SJSA1 (cell line): Measurements from ENCODE around the gene MAGI3. TPM values are rescaled to one million over a fixed set of nuclear protein-coding genes. Genes with fewer than 3 reads are reported as not detected.
"Not testable (repeated sequence)": the region's sequence is repeated elsewhere in the genome, so short reads cannot be mapped to it uniquely, and the experiment has no call there.

Source experiments
- DNase-seq, 2 experiments: peaks; one replicate each; pipeline ENCODE4 v3.0.0-alpha.2; 2015 to 2020; ENCODE audit warnings: low spot score in 2 of 2, low read depth in 1 of 2
- H3K27ac ChIP-seq: fragments of 250-450 bp; sonication (Bioruptor Pico); 2 replicates; pipeline ENCODE4 v1.5.1; 2020; ENCODE audit warnings: mild to moderate bottlenecking, moderate library complexity
- H3K27me3 ChIP-seq: fragments of 250-450 bp; sonication (Bioruptor Pico); replicated peaks from 2 replicates; pipeline ENCODE4 v1.5.1; 2020; ENCODE audit warnings: mild to moderate bottlenecking, moderate library complexity
- H3K36me3 ChIP-seq: fragments of 250-450 bp; sonication (Bioruptor Pico); 2 replicates; pipeline ENCODE4 v1.5.1; 2020; ENCODE audit warnings: mild to moderate bottlenecking
- H3K4me1 ChIP-seq: fragments of 250-450 bp; sonication (Bioruptor Pico); replicated peaks from 2 replicates; pipeline ENCODE4 v1.6.1; 2021; ENCODE audit warnings: mild to moderate bottlenecking
- H3K4me3 ChIP-seq: fragments of 250-450 bp; sonication (Bioruptor Pico); 2 replicates; pipeline ENCODE4 v1.5.1; 2020; ENCODE audit warnings: mild to moderate bottlenecking
- H3K9me3 ChIP-seq: fragments of 250-450 bp; sonication (Bioruptor Pico); replicated peaks from 2 replicates; pipeline ENCODE4 v1.5.1; 2020; ENCODE audit warnings: mild to moderate bottlenecking
- total RNA-seq: library from RNA; depleted of rRNA; stranded (reverse); fragments of >200 nt; shearing (Covaris generic); gene quantifications from 2 replicates; pipeline ENCODE4 v1.2.3, GENCODE V29; 2014

The MAGI3 gene
- total RNA-seq, 1 experiment from 2014 or later: 25.4 TPM

DNA sequence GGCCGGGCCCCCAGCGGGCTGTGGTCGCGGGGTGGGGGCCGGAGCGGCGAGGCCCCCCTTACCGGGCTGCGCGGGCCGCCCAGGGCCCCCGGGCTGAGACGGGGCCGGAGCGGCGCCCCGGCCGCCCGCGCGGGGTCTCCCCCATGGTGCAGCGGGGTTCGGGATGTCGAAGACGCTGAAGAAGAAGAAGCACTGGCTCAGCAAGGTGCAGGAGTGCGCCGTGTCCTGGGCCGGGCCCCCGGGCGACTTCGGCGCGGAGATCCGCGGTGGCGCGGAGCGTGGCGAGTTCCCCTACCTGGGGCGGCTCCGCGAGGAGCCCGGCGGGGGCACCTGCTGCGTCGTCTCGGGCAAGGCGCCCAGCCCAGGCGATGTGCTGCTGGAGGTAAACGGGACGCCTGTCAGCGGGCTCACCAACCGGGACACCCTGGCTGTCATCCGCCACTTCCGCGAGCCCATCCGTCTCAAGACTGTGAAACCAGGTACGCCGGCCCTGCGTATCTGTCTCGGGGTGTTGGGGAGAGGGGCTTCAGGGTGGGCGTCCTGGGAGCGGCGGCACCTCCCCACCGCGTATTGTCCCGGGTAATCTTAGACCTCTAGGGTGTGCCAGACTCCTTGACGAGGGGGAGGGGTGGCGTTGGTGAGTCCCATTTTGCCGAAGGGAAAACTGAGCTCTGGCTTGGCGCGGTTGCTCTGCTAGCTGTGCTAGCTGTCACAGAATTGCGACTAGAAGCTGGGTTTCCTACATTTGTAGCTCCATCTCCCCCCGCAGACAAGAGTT, 745 bp downstream of the MAGI3 start:
- H3K4me3 ChIP-seq: peak overlapping the region; percentile 86
- peak in 1 of 2 experiments; percentile 52 for DNase-seq
- peak overlapping the region; percentile 83 for H3K27ac ChIP-seq

GRCh38 chr1:113391649-113392271, 1.4 kb downstream of the MAGI3 start:
- Histone ChIP-seq H3K36me3 (peaks cover 9% of the 10 kb centered on the region), H3K9me3 (no peaks in the 10 kb centered on the region), H3K4me1 (peaks cover 35% of the 10 kb centered on the region), H3K27me3 (no peaks in the 10 kb centered on the region), H3K4me3 (peak overlapping the region; percentile 86), H3K27ac (no peak overlapping the region)
- no peak for DNase-seq

More for the DNA sequence above, 745 bp downstream of the MAGI3 start:
- Histone ChIP-seq H3K36me3 (peaks cover 9% of the 10 kb centered on the region), H3K4me1 (peaks cover 28% of the 10 kb centered on the region), H3K9me3 (no peaks in the 10 kb centered on the region), H3K27me3 (no peaks in the 10 kb centered on the region)

GRCh38 chr1:113392541-113393128, 2.3 kb downstream of the MAGI3 start:
- Histone ChIP-seq H3K9me3 (no peaks in the 10 kb centered on the region), H3K27ac (no peak overlapping the region), H3K4me1 (peaks cover 41% of the 10 kb centered on the region), H3K27me3 (no peaks in the 10 kb centered on the region), H3K4me3 (peak overlapping the region; percentile 86), H3K36me3 (peaks cover 9% of the 10 kb centered on the region)
- DNase-seq: no peak

DNA sequence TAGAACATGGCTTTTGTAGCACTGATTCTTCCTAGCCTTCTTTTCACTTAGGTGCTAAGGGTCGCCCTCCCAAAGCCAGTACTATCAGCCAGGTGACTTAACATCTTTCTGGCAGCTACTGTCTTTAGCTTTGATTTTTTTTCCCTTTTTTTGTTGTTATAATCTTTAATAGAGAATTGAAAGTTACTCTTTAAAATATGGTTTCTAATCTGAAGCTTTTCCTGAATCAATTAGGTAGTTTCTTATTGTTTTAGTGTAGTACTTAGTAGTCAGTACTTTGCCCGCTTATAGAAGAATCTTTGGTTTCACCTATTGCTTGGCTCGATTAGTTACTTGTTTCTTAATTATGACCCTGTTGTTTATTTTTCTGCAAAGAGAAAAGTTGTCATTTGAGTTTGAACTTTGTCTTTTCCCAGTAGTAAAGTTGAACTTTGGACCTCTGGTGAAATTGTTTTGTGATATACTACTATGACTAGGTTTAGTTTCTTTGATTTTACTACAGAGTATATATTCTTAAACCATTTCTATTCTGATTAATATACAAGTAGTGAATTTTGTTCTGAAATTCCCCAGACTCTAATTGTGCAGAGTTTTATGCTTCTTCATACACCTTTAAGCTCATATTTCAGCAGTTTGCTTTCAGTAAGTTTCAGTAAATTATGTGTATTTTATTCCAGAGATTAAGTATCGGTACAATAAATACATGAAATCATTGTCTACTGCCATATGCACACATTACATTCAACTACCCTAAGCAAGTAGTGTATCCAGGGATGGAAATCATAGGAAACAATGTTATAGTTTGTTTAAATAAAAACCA, 3.9 kb downstream of the MAGI3 start:
- Histone ChIP-seq H3K4me3 (no peak overlapping the region), H3K36me3 (peaks cover 9% of the 10 kb centered on the region), H3K4me1 (peaks cover 34% of the 10 kb centered on the region), H3K27ac (no peak overlapping the region), H3K9me3 (no peaks in the 10 kb centered on the region), H3K27me3 (no peaks in the 10 kb centered on the region)
- no peak for DNase-seq

DNA sequence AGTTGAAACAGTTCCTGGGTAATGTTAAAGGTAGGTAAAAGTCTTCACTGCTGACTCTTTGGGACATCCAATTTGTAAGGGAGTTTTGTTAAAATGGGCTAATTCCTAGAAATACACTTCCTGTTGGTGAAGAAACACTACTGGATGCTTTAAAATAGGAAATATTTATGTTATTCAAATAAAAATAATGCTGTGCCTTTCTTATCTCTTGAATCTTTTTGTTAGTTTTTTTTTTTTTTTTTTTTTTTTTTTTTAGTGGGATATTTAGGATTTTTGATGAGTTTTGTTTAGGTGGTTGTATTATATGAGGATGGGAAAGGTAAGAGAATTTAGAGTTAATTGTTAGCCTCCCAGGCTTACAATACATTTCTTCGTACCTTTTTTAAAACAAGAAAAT, 4.5 kb downstream of the MAGI3 start:
- peaks cover 9% of the 10 kb centered on the region for H3K36me3 ChIP-seq
- peaks cover 32% of the 10 kb centered on the region for H3K4me1 ChIP-seq
- no peaks in the 10 kb centered on the region for H3K27me3 ChIP-seq
- H3K9me3 ChIP-seq: no peaks in the 10 kb centered on the region
- DNase-seq: no peak
- H3K27ac ChIP-seq: no peak overlapping the region
- no peak overlapping the region for H3K4me3 ChIP-seq

GRCh38 chr1:113396102-113396501, 5.8 kb downstream of the MAGI3 start:
- no peak overlapping the region for H3K4me3 ChIP-seq
- DNase-seq: no peak
- 0 out of 2 replicates have a peak overlapping the region, but pooled peaks have one; percentile 1 for H3K27ac ChIP-seq
- H3K27me3 ChIP-seq: no peaks in the 10 kb centered on the region
- peaks cover 32% of the 10 kb centered on the region for H3K4me1 ChIP-seq
- H3K36me3 ChIP-seq: peaks cover 1% of the 10 kb centered on the region; the same call in 1 of the 2 replicates
- no peaks in the 10 kb centered on the region for H3K9me3 ChIP-seq

GRCh38 chr1:113396585-113396984, 6.3 kb downstream of the MAGI3 start:
- DNase-seq: peak; percentile 51 to 64
- Histone ChIP-seq H3K36me3 (no peaks in the 10 kb centered on the region), H3K4me1 (peaks cover 32% of the 10 kb centered on the region), H3K27me3 (no peaks in the 10 kb centered on the region), H3K4me3 (no peak overlapping the region), H3K27ac (peak overlapping the region; percentile 6; the same call in 1 of the 2 replicates), H3K9me3 (no peaks in the 10 kb centered on the region)

DNA sequence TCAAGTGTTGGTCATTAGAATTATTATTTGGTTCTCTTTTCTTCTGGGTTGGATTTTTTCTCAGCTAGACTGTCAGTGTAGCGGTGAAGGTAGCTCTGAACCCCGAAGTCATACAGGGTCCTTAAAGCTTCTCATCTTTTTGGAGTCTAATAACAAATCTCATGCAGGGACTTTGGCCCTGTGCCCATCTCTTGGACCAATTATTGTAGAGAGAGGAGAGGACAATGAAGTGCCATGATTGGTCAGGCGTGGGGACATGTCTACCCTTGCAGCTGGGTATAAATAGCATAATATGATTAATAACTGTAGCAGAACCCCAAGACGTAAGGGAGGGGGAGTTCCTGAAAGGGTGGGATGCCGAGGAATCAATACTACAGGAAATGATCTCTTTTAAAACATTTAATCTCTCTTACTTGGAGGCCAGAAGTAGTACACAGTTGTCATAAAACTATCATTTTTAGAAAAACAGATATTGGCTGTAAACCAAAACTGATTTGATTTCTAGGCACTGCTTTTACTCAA, 8.8 kb downstream of the MAGI3 start:
- peaks cover 20% of the 10 kb centered on the region for H3K4me1 ChIP-seq

GRCh38 chr1:113401067-113401466, 10.8 kb downstream of the MAGI3 start:
- no peaks in the 10 kb centered on the region for H3K27me3 ChIP-seq
- no peak overlapping the region for H3K4me3 ChIP-seq
- H3K27ac ChIP-seq: no peak overlapping the region
- H3K4me1 ChIP-seq: peaks cover 16% of the 10 kb centered on the region
- no peaks in the 10 kb centered on the region for H3K9me3 ChIP-seq
- DNase-seq: no peak
- H3K36me3 ChIP-seq: peaks cover 4% of the 10 kb centered on the region; the same call in 1 of the 2 replicates

More for the DNA sequence above, 8.8 kb downstream of the MAGI3 start:
- Histone ChIP-seq H3K4me3 (no peak overlapping the region), H3K27me3 (no peaks in the 10 kb centered on the region), H3K27ac (no peak overlapping the region), H3K36me3 (no peaks in the 10 kb centered on the region; the same call in 1 of the 2 replicates), H3K9me3 (no peaks in the 10 kb centered on the region)
- no peak for DNase-seq

DNA sequence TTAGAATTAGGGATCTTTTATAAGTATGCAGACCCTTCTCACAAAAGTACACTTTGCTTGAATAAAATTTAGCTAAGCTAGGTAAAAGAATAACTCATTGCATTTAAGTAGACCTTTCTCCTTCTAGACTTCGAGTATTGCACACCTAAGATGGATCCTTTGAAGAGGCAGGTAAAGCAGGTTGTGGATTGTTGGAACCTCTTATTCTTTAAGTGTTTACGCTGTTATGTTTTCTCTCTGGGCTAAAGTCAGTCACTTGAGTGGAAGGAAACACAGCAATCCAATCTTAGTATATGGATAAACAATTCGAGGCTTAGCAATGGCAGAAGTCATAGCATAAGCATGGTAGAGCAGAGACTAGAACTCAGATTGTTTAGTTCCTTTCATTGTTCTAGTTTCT, 11.4 kb downstream of the MAGI3 start:
- no peak overlapping the region for H3K4me3 ChIP-seq
- H3K4me1 ChIP-seq: peaks cover 9% of the 10 kb centered on the region
- no peak for DNase-seq
- peaks cover 4% of the 10 kb centered on the region; the same call in 1 of the 2 replicates for H3K36me3 ChIP-seq
- H3K27ac ChIP-seq: no peak overlapping the region
- H3K9me3 ChIP-seq: no peaks in the 10 kb centered on the region
- H3K27me3 ChIP-seq: no peaks in the 10 kb centered on the region

- no peak overlapping the region for H3K27ac ChIP-seq
- H3K9me3 ChIP-seq: no peaks in the 10 kb centered on the region
- H3K27me3 ChIP-seq: no peaks in the 10 kb centered on the region
- peaks cover 4% of the 10 kb centered on the region; the same call in 1 of the 2 replicates for H3K36me3 ChIP-seq
- H3K4me3 ChIP-seq: no peak overlapping the region
- H3K4me1 ChIP-seq: peaks cover 3% of the 10 kb centered on the region; the same call in 1 of the 2 replicates
- no peak for DNase-seq
Observed at GRCh38 chr1:113403065-113403464, 12.8 kb downstream of the MAGI3 start.

- H3K4me3 ChIP-seq: no peak overlapping the region
- H3K27ac ChIP-seq: no peak overlapping the region
- H3K36me3 ChIP-seq: peaks cover 4% of the 10 kb centered on the region; the same call in 1 of the 2 replicates
Observed at GRCh38 chr1:113405573-113405972, 15.3 kb downstream of the MAGI3 start.

DNA sequence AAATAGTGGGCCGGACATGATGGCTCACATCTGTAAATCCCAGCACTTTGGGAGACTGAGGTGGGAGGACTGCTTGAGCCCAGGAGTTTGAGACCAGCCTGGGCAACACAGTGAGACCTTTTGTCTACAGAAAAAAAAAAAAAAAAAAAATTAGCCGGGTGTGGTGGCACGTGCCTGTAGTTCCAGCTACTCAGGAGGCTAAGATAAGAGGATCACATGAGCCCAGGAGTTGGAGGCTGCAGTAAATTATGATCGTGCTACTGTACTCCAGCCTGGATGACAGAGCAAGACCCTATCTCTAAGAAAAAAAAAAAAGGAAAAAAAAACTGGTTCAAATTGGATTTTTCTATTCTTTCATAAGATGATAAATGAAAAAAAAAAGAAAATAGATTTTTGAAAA, 15.8 kb downstream of the MAGI3 start:
- H3K27me3 ChIP-seq, DNase-seq, H3K4me1 ChIP-seq, H3K36me3 ChIP-seq, H3K9me3 ChIP-seq, H3K4me3 ChIP-seq, H3K27ac ChIP-seq: not testable (repeated sequence)

More at GRCh38 chr1:113405573-113405972, 15.3 kb downstream of the MAGI3 start:
- no peak for DNase-seq
- no peaks in the 10 kb centered on the region for H3K9me3 ChIP-seq
- H3K4me1 ChIP-seq: peaks cover 3% of the 10 kb centered on the region; the same call in 1 of the 2 replicates
- no peaks in the 10 kb centered on the region for H3K27me3 ChIP-seq
